AG09309 (cell line): ENCODE measurements around the gene RSRC1.

Experiments used
- DNase-seq: peaks from one replicate; pipeline ENCODE4 v3.0.0-alpha.2; 2010; ENCODE audit warnings: low read depth
- H3K4me3 ChIP-seq: 2 replicates; pipeline ENCODE4 v1.5.1; 2011; ENCODE audit warnings: mild to moderate bottlenecking, low read depth, low read length, moderate library complexity; ENCODE audit not compliant: control insufficient read depth
- CTCF ChIP-seq: IDR thresholded peaks from 2 replicates; pipeline ENCODE4 v1.5.1; 2011; ENCODE audit warnings: mild to moderate bottlenecking, low read depth, low read length, inconsistent platforms; ENCODE audit not compliant: insufficient read depth, control insufficient read depth; ENCODE audit errors: missing control alignments

Gene RSRC1

GRCh38 chr3:158352551-158352950 lies 242.7 kb downstream of the RSRC1 start:
- no peak for TF ChIP-seq CTCF
- H3K4me3 ChIP-seq, result no peak overlapping the region
- peak; percentile 4 for DNase-seq

- TF ChIP-seq CTCF, result no peak
- DNase-seq, result no peak
- H3K4me3 ChIP-seq, result no peak overlapping the region
Observed at GRCh38 chr3:158354713-158355112, 244.8 kb downstream of the RSRC1 start.

- no peak for DNase-seq
- H3K4me3 ChIP-seq, result no peak overlapping the region
- TF ChIP-seq CTCF, result no peak
Observed at GRCh38 chr3:158355623-158356588, 246.0 kb downstream of the RSRC1 start.

- no peak for DNase-seq
- TF ChIP-seq CTCF, result no peak
Observed at GRCh38 chr3:158359339-158359738, 249.4 kb downstream of the RSRC1 start.

GRCh38 chr3:158360756-158361448 lies 251.0 kb downstream of the RSRC1 start:
- no peak for TF ChIP-seq CTCF

More at GRCh38 chr3:158359339-158359738, 249.4 kb downstream of the RSRC1 start:
- no peak overlapping the region for H3K4me3 ChIP-seq

GRCh38 chr3:158368271-158368670 lies 258.4 kb downstream of the RSRC1 start:
- no peak for DNase-seq
- no peak for TF ChIP-seq CTCF
- no peak overlapping the region for H3K4me3 ChIP-seq

More at GRCh38 chr3:158360756-158361448, 251.0 kb downstream of the RSRC1 start:
- no peak for DNase-seq
- no peak overlapping the region for H3K4me3 ChIP-seq
